AG04450 (cell line): ENCODE measurements around the gene TUBGCP2. TPM values are rescaled to one million over a fixed set of nuclear protein-coding genes. Genes with fewer than 3 reads are reported as not detected.

Source experiments
- CTCF ChIA-PET: fragments of 300-600, 350-600 bp; formaldehyde crosslinking; extraction: SDS; loops from one replicate; lab custom pipeline; 2022; ENCODE audit warnings: antibody characterized with exemption, inconsistent platforms; lab: Charles Lee
- POLR2A ChIA-PET: fragments of 350-600 bp; formaldehyde crosslinking; extraction: SDS; loops from one replicate; lab custom pipeline; 2021; ENCODE audit warnings: antibody characterized with exemption, inconsistent platforms; lab: Yijun Ruan, JAX
- DNase-seq: peaks from one replicate; pipeline ENCODE4 v3.0.0-alpha.2; 2011; ENCODE audit warnings: low read depth, low spot score
- H3K27ac ChIP-seq: one replicate; pipeline ENCODE4 v1.5.1; 2012; ENCODE audit warnings: low read depth, low read length, control low read depth
- H3K27me3 ChIP-seq: one replicate; pipeline ENCODE4 v1.6.0; 2012; ENCODE audit warnings: low read length; ENCODE audit not compliant: control insufficient read depth, insufficient read depth
- H3K4me3 ChIP-seq: 2 replicates; pipeline ENCODE4 v1.5.1; 2011; ENCODE audit warnings: mild to moderate bottlenecking, low read depth, low read length, control low read depth
- H3K9me3 ChIP-seq: 2 replicates; pipeline ENCODE4 v1.5.1; 2012; ENCODE audit warnings: low read length; ENCODE audit not compliant: control insufficient read depth, insufficient read depth
- polyA plus RNA-seq: library from polyadenylated mRNA; depleted of rRNA; stranded (reverse); fragments of >200 nt; gene quantifications from 2 replicates; pipeline ENCODE4 v1.2.3, GENCODE V29; 2011
- TF ChIP-seq, protein P1 (sequence below): IDR thresholded peaks from 2 replicates; pipeline ENCODE4 v1.5.1; 2011; ENCODE audit warnings: low read depth, low read length, control low read depth, inconsistent platforms

TUBGCP2 gene
- polyA plus RNA-seq, 1 experiment: 40.0 TPM

- TF ChIP-seq, protein P1, sequence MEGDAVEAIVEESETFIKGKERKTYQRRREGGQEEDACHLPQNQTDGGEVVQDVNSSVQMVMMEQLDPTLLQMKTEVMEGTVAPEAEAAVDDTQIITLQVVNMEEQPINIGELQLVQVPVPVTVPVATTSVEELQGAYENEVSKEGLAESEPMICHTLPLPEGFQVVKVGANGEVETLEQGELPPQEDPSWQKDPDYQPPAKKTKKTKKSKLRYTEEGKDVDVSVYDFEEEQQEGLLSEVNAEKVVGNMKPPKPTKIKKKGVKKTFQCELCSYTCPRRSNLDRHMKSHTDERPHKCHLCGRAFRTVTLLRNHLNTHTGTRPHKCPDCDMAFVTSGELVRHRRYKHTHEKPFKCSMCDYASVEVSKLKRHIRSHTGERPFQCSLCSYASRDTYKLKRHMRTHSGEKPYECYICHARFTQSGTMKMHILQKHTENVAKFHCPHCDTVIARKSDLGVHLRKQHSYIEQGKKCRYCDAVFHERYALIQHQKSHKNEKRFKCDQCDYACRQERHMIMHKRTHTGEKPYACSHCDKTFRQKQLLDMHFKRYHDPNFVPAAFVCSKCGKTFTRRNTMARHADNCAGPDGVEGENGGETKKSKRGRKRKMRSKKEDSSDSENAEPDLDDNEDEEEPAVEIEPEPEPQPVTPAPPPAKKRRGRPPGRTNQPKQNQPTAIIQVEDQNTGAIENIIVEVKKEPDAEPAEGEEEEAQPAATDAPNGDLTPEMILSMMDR: no peak
- no peak overlapping the region for H3K27ac ChIP-seq
- ChIA-PET POLR2A (no interaction called here), CTCF (interaction anchor here (1.2 kb wide), 1 partner anchor 121 kb away, joined by 4 read pairs; no protein-coding TSS in a partner anchor)
- no peaks in the 10 kb centered on the region for H3K27me3 ChIP-seq
- H3K4me3 ChIP-seq: no peak overlapping the region
- no peaks in the 10 kb centered on the region; the same call in 1 of the 2 replicates for H3K9me3 ChIP-seq
- no peak for DNase-seq
Measured at GRCh38 chr10:133264461-133264860, 44.2 kb downstream of the TUBGCP2 start.

- ChIA-PET CTCF (interaction anchor here (1.0 to 1.2 kb wide), 2 partner anchors 66 to 120 kb away, joined by 4 to 6 read pairs; no protein-coding TSS in a partner anchor), POLR2A (no interaction called here)
- no peaks in the 10 kb centered on the region; the same call in 1 of the 2 replicates for H3K9me3 ChIP-seq
- no peaks in the 10 kb centered on the region for H3K27me3 ChIP-seq
- H3K27ac ChIP-seq: no peak overlapping the region
- TF ChIP-seq, protein P1: no peak
- H3K4me3 ChIP-seq: no peak overlapping the region
- DNase-seq: no peak
Measured at GRCh38 chr10:133263674-133264073, 45.0 kb downstream of the TUBGCP2 start.

GRCh38 chr10:133262696-133263095 lies 46.0 kb downstream of the TUBGCP2 start:
- no peak for DNase-seq
- Histone ChIP-seq H3K27me3 (no peaks in the 10 kb centered on the region), H3K9me3 (no peaks in the 10 kb centered on the region; the same call in 1 of the 2 replicates), H3K4me3 (no peak overlapping the region), H3K27ac (no peak overlapping the region)
- TF ChIP-seq, protein P1: no peak
- POLR2A ChIA-PET: no interaction called here
- CTCF ChIA-PET: interaction anchor here (0.9 kb wide), 1 partner anchor 67 kb away, joined by 3 read pairs; no protein-coding TSS in a partner anchor

GRCh38 chr10:133261726-133262325 lies 46.8 kb downstream of the TUBGCP2 start:
- Histone ChIP-seq H3K27ac (no peak overlapping the region), H3K27me3 (no peaks in the 10 kb centered on the region), H3K9me3 (no peaks in the 10 kb centered on the region; the same call in 1 of the 2 replicates), H3K4me3 (peak overlapping the region; percentile 54)
- TF ChIP-seq, protein P1: no peak
- ChIA-PET POLR2A (no interaction called here), CTCF (interaction anchor here (0.6 to 0.9 kb wide), 2 partner anchors 68 to 1035 kb away, joined by 3 read pairs; no protein-coding TSS in a partner anchor)
- DNase-seq: no peak
